ENCODE measurements around the gene COPZ2.

DNA sequence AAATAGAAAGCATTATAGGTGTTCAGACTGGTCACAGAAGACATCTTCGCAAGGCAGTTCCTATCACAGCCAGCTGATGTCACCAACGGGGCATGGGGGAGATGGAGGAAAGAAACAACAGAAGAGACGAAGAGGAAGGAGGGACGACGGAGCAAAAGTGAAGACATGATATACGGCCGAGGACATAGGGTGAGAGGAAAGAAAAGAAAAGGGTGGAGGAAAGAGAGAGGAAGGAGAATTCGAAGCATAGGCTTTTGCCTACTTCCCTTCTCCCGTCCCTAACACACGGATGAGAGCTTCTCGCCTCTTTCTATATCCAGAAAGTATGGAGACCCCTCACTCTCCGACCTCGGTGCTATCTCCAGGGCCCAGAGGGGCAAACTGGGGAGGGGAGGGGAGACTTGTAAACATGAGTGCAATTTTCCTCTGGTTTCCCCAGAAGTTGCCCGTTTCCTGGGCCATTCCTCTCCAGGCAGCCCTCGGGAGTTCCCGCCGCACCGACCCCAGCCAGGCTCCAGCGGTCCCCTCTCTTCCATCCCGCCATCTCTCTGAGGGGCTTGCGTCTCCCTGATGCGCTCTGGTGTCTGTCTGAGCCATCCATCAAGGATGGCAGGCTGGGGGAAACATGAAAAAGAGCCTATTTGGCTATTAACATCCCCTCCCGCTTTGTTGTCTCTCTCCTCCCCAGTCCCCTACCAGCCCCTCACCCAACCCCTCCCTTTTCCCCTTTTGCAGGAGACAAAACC lies 26.0 kb downstream of the COPZ2 start:
- TF ChIP-seq, protein P1, sequence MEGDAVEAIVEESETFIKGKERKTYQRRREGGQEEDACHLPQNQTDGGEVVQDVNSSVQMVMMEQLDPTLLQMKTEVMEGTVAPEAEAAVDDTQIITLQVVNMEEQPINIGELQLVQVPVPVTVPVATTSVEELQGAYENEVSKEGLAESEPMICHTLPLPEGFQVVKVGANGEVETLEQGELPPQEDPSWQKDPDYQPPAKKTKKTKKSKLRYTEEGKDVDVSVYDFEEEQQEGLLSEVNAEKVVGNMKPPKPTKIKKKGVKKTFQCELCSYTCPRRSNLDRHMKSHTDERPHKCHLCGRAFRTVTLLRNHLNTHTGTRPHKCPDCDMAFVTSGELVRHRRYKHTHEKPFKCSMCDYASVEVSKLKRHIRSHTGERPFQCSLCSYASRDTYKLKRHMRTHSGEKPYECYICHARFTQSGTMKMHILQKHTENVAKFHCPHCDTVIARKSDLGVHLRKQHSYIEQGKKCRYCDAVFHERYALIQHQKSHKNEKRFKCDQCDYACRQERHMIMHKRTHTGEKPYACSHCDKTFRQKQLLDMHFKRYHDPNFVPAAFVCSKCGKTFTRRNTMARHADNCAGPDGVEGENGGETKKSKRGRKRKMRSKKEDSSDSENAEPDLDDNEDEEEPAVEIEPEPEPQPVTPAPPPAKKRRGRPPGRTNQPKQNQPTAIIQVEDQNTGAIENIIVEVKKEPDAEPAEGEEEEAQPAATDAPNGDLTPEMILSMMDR (IDR thresholded peaks at IDR 0.05 in 8 of 11, conservative IDR thresholded peaks at IDR 0.05 in 3 of 11): peak in 9 of 11 experiments; percentile 11 to 47 (median 42)
- no peak for TF ChIP-seq POLR2A (IDR thresholded peaks at IDR 0.05)
- no peak for TF ChIP-seq POLR2AphosphoS5 (IDR thresholded peaks at IDR 0.05)

All from spleen (tissue), 7 donors.